ENCODE data around the gene ITGA11. TPM values are rescaled to one million over a fixed set of nuclear protein-coding genes. Genes with fewer than 3 reads are reported as not detected.
"Not testable (repeated sequence)": the region's sequence is repeated elsewhere in the genome, so short reads cannot be mapped to it uniquely, and the experiment has no call there.

The ITGA11 gene
- total RNA-seq, 1 donor from 2014 or later, result not detected

GRCh38 chr15:68425428-68426060, 6.4 kb downstream of the ITGA11 start:
- Mint-ChIP-seq H3K27ac (no peak overlapping the region), H3K36me3 (ENCODE audit: insufficient read depth) (no peaks in the 10 kb centered on the region), H3K4me1 (ENCODE audit: low read depth) (peaks cover 10% of the 10 kb centered on the region), H3K27me3 (peaks cover 55% of the 10 kb centered on the region), H3K4me3 (ENCODE audit: low read depth) (no peak overlapping the region), H3K9me3 (ENCODE audit: low read depth) (no peaks in the 10 kb centered on the region)
- TF ChIP-seq CTCF (IDR thresholded peaks at IDR 0.05; ENCODE audit: unreplicated experiment), result no peak
- no peak for DNase-seq (ENCODE audit: low spot score, unreplicated experiment)

GRCh38 chr15:68424754-68425390, 7.1 kb downstream of the ITGA11 start:
- no peak for TF ChIP-seq CTCF (IDR thresholded peaks at IDR 0.05; ENCODE audit: unreplicated experiment)
- H3K9me3 Mint-ChIP-seq (ENCODE audit: low read depth), result no peaks in the 10 kb centered on the region
- H3K36me3 Mint-ChIP-seq (ENCODE audit: insufficient read depth), result no peaks in the 10 kb centered on the region
- peaks cover 16% of the 10 kb centered on the region for H3K4me1 Mint-ChIP-seq (ENCODE audit: low read depth)
- no peak for DNase-seq (ENCODE audit: low spot score, unreplicated experiment)
- no peak overlapping the region for H3K4me3 Mint-ChIP-seq (ENCODE audit: low read depth)
- peaks cover 48% of the 10 kb centered on the region for H3K27me3 Mint-ChIP-seq
- H3K27ac Mint-ChIP-seq, result no peak overlapping the region

- Mint-ChIP-seq H3K36me3 (ENCODE audit: insufficient read depth) (no peaks in the 10 kb centered on the region), H3K27me3 (peaks cover 36% of the 10 kb centered on the region)
- DNase-seq (ENCODE audit: low spot score, unreplicated experiment), result no peak
Measured at GRCh38 chr15:68423359-68424296, 8.3 kb downstream of the ITGA11 start.

GRCh38 chr15:68422403-68423145, 9.4 kb downstream of the ITGA11 start:
- not testable (repeated sequence) for DNase-seq (ENCODE audit: low spot score, unreplicated experiment); H3K36me3 Mint-ChIP-seq (ENCODE audit: insufficient read depth); H3K4me3 Mint-ChIP-seq (ENCODE audit: low read depth); H3K27ac Mint-ChIP-seq; H3K9me3 Mint-ChIP-seq (ENCODE audit: low read depth)
- peaks cover 22% of the 10 kb centered on the region for H3K4me1 Mint-ChIP-seq (ENCODE audit: low read depth)
- H3K27me3 Mint-ChIP-seq, result peaks cover 30% of the 10 kb centered on the region

More at GRCh38 chr15:68423359-68424296, 8.3 kb downstream of the ITGA11 start:
- Mint-ChIP-seq H3K9me3 (ENCODE audit: low read depth) (no peaks in the 10 kb centered on the region), H3K4me3 (ENCODE audit: low read depth) (no peak overlapping the region), H3K4me1 (ENCODE audit: low read depth) (peaks cover 17% of the 10 kb centered on the region), H3K27ac (no peak overlapping the region)
- no peak for TF ChIP-seq CTCF (IDR thresholded peaks at IDR 0.05; ENCODE audit: unreplicated experiment)

- no peak overlapping the region for H3K27ac Mint-ChIP-seq
- H3K4me1 Mint-ChIP-seq (ENCODE audit: low read depth), result peaks cover 22% of the 10 kb centered on the region
- no peaks in the 10 kb centered on the region for H3K9me3 Mint-ChIP-seq (ENCODE audit: low read depth)
- no peak overlapping the region for H3K4me3 Mint-ChIP-seq (ENCODE audit: low read depth)
- DNase-seq (ENCODE audit: low spot score, unreplicated experiment), result no peak
- H3K27me3 Mint-ChIP-seq, result peaks cover 28% of the 10 kb centered on the region
- TF ChIP-seq CTCF (IDR thresholded peaks at IDR 0.05; ENCODE audit: unreplicated experiment), result no peak
- no peaks in the 10 kb centered on the region for H3K36me3 Mint-ChIP-seq (ENCODE audit: insufficient read depth)
Measured at GRCh38 chr15:68421798-68422402, 10.1 kb downstream of the ITGA11 start.
